Astrocyte (in vitro differentiated cells and primary cell): ENCODE results near the gene ABO.

ENCODE experiments used
- CTCF ChIP-seq: IDR thresholded peaks from 2 replicates; pipeline ENCODE4 v1.5.1; 2011; ENCODE audit warnings: low read depth, mild to moderate bottlenecking, inconsistent platforms, low read length, moderate library complexity; ENCODE audit not compliant: insufficient read depth
- EZH2 ChIP-seq: IDR thresholded peaks from 2 replicates; pipeline ENCODE4 v1.6.1; 2012; ENCODE audit warnings: mild to moderate bottlenecking, low read length, inconsistent platforms; ENCODE audit not compliant: insufficient read depth

GRCh38 chr9:133262226-133262625 lies 12.8 kb downstream of the ABO start:
- TF ChIP-seq CTCF: no peak
- no peak for TF ChIP-seq EZH2
